ENCODE measurements around the gene THAP7. TPM values are rescaled to one million over a fixed set of nuclear protein-coding genes. Genes with fewer than 3 reads are reported as not detected.

Gene THAP7
- total and polyA plus RNA-seq, 11 donors = 15.3 to 39.0 (median 20.3) TPM

DNA sequence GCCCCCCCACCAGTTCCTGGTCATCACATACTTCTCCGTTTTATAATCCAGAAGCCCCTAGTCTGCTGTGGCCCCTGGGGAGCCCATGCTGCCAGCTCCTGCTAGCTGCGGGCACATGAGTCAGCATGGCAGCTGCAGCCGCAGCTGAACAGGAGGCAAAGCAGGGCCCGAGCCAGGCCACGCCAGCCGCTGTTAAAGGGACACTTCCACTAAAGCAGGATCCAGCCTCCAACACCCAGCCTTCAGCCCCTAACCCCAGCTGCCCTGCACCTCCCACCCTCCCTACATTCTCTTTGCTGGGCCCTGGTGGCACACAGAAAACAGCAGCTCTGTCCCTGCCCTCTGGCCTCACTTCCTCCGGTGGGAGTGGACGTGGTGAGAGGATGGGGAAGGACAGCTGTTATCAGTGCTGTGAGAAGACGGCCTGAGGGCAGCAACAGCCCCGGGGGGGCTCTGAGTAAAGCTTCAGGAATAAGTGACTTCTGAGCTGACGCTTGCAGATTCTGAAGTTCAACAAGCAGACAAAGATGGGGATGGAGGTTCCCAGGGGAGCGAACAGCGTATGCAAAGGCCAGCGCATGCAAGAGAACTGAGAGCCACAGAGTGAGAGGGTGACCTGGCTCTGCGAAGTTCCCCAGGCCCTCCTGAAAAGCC is 43.1 kb upstream of the THAP7 start:
- no peaks in the 10 kb centered on the region for H3K36me3 ChIP-seq
- H3K4me1 ChIP-seq = peaks cover 0 to 19% (median 7%) of the 10 kb centered on the region in 12 donors
- H3K4me3 ChIP-seq = peak overlapping the region; percentile 11 to 60 (median 54)
- H3K27ac ChIP-seq = no peak overlapping the region
- no peaks in the 10 kb centered on the region for H3K9me3 ChIP-seq
- intact Hi-C loops (cut with DNase I) = loop anchor here in 1 of 10 donors (5.0 kb wide), 1 partner anchor 33 kb away; no protein-coding TSS in a partner anchor
- ATAC-seq = peak; percentile 32 to 67 (median 57)
- peak in 1 of 5 donors; percentile 48 for DNase-seq
- WGBS, 4 donors = 12 to 18% (median 16%) methylated on average over 13 to 15 of the region's 15 CpGs
- H3K27me3 ChIP-seq = no peaks in the 10 kb centered on the region
- TF ChIP-seq, protein P1, sequence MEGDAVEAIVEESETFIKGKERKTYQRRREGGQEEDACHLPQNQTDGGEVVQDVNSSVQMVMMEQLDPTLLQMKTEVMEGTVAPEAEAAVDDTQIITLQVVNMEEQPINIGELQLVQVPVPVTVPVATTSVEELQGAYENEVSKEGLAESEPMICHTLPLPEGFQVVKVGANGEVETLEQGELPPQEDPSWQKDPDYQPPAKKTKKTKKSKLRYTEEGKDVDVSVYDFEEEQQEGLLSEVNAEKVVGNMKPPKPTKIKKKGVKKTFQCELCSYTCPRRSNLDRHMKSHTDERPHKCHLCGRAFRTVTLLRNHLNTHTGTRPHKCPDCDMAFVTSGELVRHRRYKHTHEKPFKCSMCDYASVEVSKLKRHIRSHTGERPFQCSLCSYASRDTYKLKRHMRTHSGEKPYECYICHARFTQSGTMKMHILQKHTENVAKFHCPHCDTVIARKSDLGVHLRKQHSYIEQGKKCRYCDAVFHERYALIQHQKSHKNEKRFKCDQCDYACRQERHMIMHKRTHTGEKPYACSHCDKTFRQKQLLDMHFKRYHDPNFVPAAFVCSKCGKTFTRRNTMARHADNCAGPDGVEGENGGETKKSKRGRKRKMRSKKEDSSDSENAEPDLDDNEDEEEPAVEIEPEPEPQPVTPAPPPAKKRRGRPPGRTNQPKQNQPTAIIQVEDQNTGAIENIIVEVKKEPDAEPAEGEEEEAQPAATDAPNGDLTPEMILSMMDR (IDR thresholded peaks at IDR 0.05) = no peak
- TF ChIP-seq POLR2A (IDR thresholded peaks at IDR 0.05) = no peak

DNA sequence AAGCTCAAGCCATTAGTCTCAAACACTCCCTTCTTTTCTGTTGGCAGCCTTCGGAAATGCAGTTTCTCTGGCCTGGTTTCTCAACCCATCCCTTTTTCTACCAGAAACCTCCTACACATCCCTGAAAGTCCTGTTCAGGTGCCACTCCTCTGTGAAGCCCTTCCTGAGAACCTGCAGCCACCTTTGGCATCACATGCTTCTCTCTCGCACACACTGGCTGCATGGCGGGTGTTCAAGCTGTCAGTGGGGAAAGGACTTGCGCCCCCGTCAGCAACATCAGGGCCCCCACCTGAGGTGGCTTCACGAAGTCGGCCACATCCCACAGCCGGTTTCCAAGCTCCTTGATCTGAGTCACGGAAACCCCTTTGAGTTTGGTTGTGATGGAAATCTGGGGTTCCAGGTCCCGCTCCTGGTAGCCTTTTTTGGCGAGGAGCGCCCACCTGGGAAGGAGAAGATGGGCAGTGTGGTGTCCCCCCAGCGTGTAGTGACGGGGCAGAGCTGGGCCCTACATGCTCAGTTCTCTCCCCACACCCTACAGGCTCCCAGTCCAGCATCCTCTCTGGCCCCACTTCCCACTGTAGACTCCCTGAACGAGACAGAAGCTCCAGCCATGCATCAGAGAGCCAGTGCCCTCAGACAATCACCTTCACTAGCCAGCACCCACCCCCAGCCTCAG is 42.1 kb upstream of the THAP7 start:
- H3K4me3 ChIP-seq = peak overlapping the region in 2 of 12 donors; percentile 16 to 58
- H3K36me3 ChIP-seq = no peaks in the 10 kb centered on the region
- WGBS, 4 donors = 89 to 94% (median 91%) methylated on average over 13 to 15 of the region's 15 CpGs
- DNase-seq (peak in 1 of 5 donors; percentile 11), ATAC-seq (no peak)
- H3K9me3 ChIP-seq = no peaks in the 10 kb centered on the region
- no peak for TF ChIP-seq POLR2A (IDR thresholded peaks at IDR 0.05)
- TF ChIP-seq, protein P1 (IDR thresholded peaks at IDR 0.05) = no peak
- no peak overlapping the region for H3K27ac ChIP-seq
- H3K4me1 ChIP-seq = peaks cover 0 to 19% (median 7%) of the 10 kb centered on the region in 12 donors
- intact Hi-C loops (cut with DNase I) = no loop called here
- H3K27me3 ChIP-seq = no peaks in the 10 kb centered on the region

DNA sequence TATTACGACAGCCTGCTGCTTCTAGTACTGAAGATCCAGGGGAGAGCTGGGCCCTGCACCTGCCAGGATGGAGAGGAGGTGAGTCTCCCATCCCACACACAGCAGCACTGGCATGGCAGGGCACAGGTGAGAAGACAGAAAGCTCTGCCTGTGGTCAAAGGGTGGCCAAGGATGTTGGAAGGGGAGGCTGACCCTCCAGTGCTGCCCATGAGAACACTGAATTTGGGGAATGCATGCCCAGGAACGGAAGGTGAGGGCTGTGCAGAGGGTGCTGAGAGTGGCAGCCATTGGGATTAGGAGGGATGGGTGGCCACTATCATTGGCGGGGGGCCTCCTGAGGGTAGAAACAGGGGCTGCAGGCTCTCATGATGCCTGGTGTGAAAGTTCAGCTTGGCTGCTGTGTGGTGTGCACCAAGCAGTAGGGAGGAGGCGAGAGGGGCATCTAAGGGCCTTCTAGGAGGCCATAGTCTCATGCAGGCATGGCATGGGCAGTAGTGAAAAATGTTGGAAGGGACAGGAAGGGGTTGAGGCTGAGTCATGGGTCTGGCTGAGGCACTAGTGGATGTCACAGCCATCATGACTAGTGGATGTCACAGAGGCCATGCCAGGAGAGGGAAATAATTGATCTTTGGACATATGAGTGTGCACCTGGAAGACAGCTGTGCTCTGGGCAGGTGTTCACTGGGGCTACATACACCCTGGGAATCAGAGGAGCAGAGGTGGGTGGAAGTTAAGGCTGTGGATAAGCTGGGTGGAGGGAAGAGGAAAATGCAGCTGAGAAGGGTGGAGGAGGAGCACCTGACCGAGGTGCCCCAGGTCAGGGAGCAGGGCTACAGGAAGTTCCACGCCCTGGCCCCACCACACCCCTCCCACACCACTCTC is 41.3 kb upstream of the THAP7 start:
- WGBS, 4 donors = 83 to 89% (median 87%) methylated on average over 5 to 6 of the region's 6 CpGs
- Histone ChIP-seq H3K4me1 (peaks cover 0 to 22% (median 10%) of the 10 kb centered on the region in 12 donors), H3K36me3 (no peaks in the 10 kb centered on the region), H3K27me3 (no peaks in the 10 kb centered on the region), H3K9me3 (no peaks in the 10 kb centered on the region), H3K4me3 (no peak overlapping the region), H3K27ac (no peak overlapping the region)
- TF ChIP-seq, protein P1 (IDR thresholded peaks at IDR 0.05) = no peak
- TF ChIP-seq POLR2A (IDR thresholded peaks at IDR 0.05) = no peak
- intact Hi-C loops (cut with DNase I) = no loop called here
- ATAC-seq = no peak
- peak in 1 of 5 donors; percentile 13 for DNase-seq
